GM23338 (cell line): Measurements from ENCODE around the gene PFKFB3. TPM values are rescaled to one million over a fixed set of nuclear protein-coding genes. Genes with fewer than 3 reads are reported as not detected.

Experiments used
- CREB1 ChIP-seq: fragments of 250-450 bp; sonication (Bioruptor Pico); IDR thresholded peaks from 2 replicates; pipeline ENCODE4 v1.5.0; 2020; ENCODE audit warnings: low read depth, mild to moderate bottlenecking, moderate library complexity
- JUNB ChIP-seq: IDR thresholded peaks from one replicate; pipeline ENCODE4 v1.6.1; 2016; ENCODE audit warnings: antibody characterized with exemption; ENCODE audit not compliant: unreplicated experiment
- NANOG ChIP-seq: IDR thresholded peaks from 2 replicates; pipeline ENCODE4 v1.6.1; 2016; ENCODE audit warnings: antibody characterized with exemption, borderline replicate concordance
- POLR2AphosphoS5 ChIP-seq: IDR thresholded peaks from 2 replicates; pipeline ENCODE4 v1.6.1; 2016; ENCODE audit warnings: antibody characterized with exemption, low read depth
- ZNF114 ChIP-seq: fragments of 250-450 bp; sonication (Bioruptor Pico); IDR thresholded peaks from 2 replicates; pipeline ENCODE4 v1.5.0; 2020; ENCODE audit warnings: mild to moderate bottlenecking, moderate library complexity
- polyA plus RNA-seq: library from polyadenylated mRNA; unstranded; fragments of >200 nt; fragmentation: Nextera tagmentation; extraction: Ambion mirVana; gene quantifications from 2 replicates; pipeline ENCODE4 v1.2.1, GENCODE V29; 2016
- total RNA-seq: library from RNA; depleted of rRNA; stranded (reverse); fragments of >200 nt; shearing (Covaris generic); gene quantifications from 2 replicates; pipeline ENCODE4 v1.2.3, GENCODE V29; 2014
- TF ChIP-seq, protein P1 (sequence below): fragments of 250-450 bp; sonication (Bioruptor Pico); IDR thresholded peaks from 2 replicates; pipeline ENCODE4 v1.5.0; 2020; ENCODE audit warnings: mild to moderate bottlenecking, moderate library complexity
- TF ChIP-seq, protein P2 (sequence below), 2 experiments: fragments of 200-600 bp in 1 of 2; sonication (generic) in 1 of 2; conservative IDR thresholded peaks; 2 replicates each; pipeline versions ENCODE4 v1.5.1 to v1.6.1; 2016 to 2017; ENCODE audit warnings: antibody characterized with exemption in 2 of 2, low read depth in 2 of 2, mild to moderate bottlenecking in 2 of 2, moderate library complexity in 1 of 2
- TF ChIP-seq, protein P3 (sequence below): IDR thresholded peaks from one replicate; pipeline ENCODE4 v1.6.1; 2018; ENCODE audit warnings: antibody characterized with exemption; ENCODE audit not compliant: unreplicated experiment

PFKFB3 gene
- total and polyA plus RNA-seq, 2 experiments from 2014 or later = 9.5 to 26.8 TPM

DNA sequence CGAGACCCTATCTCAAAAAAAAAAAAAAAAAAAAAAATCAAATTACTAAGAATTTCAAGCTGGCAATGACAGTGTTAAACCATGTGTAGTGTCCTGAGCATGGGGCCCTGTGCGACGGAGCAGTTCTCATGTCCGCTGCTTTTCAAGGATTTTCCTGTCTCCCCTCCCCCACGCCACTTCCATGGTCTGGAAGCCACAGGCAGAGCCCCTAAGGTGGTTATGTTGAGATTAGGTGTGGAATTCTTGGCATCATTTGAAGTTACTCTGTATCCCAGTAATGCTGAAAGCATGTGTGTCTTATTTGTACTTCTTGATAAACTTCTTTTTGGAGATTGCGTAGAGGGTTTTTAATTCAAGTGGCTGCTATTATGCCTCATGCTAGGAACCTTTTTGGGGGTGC lies 65.2 kb downstream of the PFKFB3 start (continued):
- TF ChIP-seq, protein P1, sequence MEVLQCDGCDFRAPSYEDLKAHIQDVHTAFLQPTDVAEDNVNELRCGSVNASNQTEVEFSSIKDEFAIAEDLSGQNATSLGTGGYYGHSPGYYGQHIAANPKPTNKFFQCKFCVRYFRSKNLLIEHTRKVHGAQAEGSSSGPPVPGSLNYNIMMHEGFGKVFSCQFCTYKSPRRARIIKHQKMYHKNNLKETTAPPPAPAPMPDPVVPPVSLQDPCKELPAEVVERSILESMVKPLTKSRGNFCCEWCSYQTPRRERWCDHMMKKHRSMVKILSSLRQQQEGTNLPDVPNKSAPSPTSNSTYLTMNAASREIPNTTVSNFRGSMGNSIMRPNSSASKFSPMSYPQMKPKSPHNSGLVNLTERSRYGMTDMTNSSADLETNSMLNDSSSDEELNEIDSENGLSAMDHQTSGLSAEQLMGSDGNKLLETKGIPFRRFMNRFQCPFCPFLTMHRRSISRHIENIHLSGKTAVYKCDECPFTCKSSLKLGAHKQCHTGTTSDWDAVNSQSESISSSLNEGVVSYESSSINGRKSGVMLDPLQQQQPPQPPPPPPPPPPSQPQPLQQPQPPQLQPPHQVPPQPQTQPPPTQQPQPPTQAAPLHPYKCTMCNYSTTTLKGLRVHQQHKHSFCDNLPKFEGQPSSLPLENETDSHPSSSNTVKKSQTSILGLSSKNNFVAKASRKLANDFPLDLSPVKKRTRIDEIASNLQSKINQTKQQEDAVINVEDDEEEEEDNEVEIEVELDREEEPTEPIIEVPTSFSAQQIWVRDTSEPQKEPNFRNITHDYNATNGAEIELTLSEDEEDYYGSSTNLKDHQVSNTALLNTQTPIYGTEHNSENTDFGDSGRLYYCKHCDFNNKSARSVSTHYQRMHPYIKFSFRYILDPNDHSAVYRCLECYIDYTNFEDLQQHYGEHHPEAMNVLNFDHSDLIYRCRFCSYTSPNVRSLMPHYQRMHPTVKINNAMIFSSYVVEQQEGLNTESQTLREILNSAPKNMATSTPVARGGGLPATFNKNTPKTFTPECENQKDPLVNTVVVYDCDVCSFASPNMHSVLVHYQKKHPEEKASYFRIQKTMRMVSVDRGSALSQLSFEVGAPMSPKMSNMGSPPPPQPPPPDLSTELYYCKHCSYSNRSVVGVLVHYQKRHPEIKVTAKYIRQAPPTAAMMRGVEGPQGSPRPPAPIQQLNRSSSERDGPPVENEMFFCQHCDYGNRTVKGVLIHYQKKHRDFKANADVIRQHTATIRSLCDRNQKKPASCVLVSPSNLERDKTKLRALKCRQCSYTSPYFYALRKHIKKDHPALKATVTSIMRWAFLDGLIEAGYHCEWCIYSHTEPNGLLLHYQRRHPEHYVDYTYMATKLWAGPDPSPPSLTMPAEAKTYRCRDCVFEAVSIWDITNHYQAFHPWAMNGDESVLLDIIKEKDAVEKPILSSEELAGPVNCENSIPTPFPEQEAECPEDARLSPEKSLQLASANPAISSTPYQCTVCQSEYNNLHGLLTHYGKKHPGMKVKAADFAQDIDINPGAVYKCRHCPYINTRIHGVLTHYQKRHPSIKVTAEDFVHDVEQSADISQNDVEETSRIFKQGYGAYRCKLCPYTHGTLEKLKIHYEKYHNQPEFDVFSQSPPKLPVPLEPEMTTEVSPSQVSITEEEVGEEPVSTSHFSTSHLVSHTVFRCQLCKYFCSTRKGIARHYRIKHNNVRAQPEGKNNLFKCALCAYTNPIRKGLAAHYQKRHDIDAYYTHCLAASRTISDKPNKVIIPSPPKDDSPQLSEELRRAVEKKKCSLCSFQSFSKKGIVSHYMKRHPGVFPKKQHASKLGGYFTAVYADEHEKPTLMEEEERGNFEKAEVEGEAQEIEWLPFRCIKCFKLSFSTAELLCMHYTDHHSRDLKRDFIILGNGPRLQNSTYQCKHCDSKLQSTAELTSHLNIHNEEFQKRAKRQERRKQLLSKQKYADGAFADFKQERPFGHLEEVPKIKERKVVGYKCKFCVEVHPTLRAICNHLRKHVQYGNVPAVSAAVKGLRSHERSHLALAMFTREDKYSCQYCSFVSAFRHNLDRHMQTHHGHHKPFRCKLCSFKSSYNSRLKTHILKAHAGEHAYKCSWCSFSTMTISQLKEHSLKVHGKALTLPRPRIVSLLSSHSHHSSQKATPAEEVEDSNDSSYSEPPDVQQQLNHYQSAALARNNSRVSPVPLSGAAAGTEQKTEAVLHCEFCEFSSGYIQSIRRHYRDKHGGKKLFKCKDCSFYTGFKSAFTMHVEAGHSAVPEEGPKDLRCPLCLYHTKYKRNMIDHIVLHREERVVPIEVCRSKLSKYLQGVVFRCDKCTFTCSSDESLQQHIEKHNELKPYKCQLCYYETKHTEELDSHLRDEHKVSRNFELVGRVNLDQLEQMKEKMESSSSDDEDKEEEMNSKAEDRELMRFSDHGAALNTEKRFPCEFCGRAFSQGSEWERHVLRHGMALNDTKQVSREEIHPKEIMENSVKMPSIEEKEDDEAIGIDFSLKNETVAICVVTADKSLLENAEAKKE (CRISPR knock-in tag) = no peak
- TF ChIP-seq, protein P2, sequence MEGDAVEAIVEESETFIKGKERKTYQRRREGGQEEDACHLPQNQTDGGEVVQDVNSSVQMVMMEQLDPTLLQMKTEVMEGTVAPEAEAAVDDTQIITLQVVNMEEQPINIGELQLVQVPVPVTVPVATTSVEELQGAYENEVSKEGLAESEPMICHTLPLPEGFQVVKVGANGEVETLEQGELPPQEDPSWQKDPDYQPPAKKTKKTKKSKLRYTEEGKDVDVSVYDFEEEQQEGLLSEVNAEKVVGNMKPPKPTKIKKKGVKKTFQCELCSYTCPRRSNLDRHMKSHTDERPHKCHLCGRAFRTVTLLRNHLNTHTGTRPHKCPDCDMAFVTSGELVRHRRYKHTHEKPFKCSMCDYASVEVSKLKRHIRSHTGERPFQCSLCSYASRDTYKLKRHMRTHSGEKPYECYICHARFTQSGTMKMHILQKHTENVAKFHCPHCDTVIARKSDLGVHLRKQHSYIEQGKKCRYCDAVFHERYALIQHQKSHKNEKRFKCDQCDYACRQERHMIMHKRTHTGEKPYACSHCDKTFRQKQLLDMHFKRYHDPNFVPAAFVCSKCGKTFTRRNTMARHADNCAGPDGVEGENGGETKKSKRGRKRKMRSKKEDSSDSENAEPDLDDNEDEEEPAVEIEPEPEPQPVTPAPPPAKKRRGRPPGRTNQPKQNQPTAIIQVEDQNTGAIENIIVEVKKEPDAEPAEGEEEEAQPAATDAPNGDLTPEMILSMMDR (conservative IDR thresholded peaks at IDR 0.05; ENCODE audit: low read depth in 2 of 2) = no peak
- TF ChIP-seq NANOG (no peak), JUNB (no peak), ZNF114 (CRISPR knock-in tag) (no peak), CREB1 (CRISPR knock-in tag) (no peak), POLR2AphosphoS5 (no peak)
- TF ChIP-seq, protein P3, sequence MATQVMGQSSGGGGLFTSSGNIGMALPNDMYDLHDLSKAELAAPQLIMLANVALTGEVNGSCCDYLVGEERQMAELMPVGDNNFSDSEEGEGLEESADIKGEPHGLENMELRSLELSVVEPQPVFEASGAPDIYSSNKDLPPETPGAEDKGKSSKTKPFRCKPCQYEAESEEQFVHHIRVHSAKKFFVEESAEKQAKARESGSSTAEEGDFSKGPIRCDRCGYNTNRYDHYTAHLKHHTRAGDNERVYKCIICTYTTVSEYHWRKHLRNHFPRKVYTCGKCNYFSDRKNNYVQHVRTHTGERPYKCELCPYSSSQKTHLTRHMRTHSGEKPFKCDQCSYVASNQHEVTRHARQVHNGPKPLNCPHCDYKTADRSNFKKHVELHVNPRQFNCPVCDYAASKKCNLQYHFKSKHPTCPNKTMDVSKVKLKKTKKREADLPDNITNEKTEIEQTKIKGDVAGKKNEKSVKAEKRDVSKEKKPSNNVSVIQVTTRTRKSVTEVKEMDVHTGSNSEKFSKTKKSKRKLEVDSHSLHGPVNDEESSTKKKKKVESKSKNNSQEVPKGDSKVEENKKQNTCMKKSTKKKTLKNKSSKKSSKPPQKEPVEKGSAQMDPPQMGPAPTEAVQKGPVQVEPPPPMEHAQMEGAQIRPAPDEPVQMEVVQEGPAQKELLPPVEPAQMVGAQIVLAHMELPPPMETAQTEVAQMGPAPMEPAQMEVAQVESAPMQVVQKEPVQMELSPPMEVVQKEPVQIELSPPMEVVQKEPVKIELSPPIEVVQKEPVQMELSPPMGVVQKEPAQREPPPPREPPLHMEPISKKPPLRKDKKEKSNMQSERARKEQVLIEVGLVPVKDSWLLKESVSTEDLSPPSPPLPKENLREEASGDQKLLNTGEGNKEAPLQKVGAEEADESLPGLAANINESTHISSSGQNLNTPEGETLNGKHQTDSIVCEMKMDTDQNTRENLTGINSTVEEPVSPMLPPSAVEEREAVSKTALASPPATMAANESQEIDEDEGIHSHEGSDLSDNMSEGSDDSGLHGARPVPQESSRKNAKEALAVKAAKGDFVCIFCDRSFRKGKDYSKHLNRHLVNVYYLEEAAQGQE = no peak
